Keratinocyte (primary cell): ENCODE results near the gene NOS1AP. TPM values are rescaled to one million over a fixed set of nuclear protein-coding genes. Genes with fewer than 3 reads are reported as not detected.
A peak's percentile ranks its signal among the peaks of the same experiment; 100 is the strongest.

Experiments used
- DNase-seq: peaks from one replicate; pipeline ENCODE4 v3.0.0-alpha.2; 2011; ENCODE audit warnings: low read depth, missing footprints, low spot score
- FAIRE-seq: peaks from 2 replicates; lab custom pipeline; 2011; peaks lifted over from hg19 to GRCh38; lab: Jason Lieb, UNC
- H2AFZ ChIP-seq: 2 replicates; pipeline ENCODE4 v1.6.0; 2012; ENCODE audit warnings: low read length, control low read depth, inconsistent platforms; ENCODE audit not compliant: control insufficient read depth
- H3K27ac ChIP-seq: 2 replicates; pipeline ENCODE4 v1.5.1; 2011; ENCODE audit warnings: low read length; ENCODE audit not compliant: control insufficient read depth, insufficient read depth
- H3K27me3 ChIP-seq: 3 replicates; pipeline ENCODE4 v1.6.0; 2011; ENCODE audit warnings: low read length; ENCODE audit not compliant: control insufficient read depth, insufficient read depth; ENCODE audit errors: extremely low read depth
- H3K36me3 ChIP-seq, 2 experiments: 2 replicates in 1 of 2; 3 replicates in 1 of 2; pipeline ENCODE4 v1.5.1; 2011; ENCODE audit warnings: low read length in 2 of 2, mild to moderate bottlenecking in 1 of 2; ENCODE audit not compliant: control insufficient read depth in 2 of 2, insufficient read depth in 2 of 2; ENCODE audit errors: extremely low read depth in 1 of 2
- H3K4me1 ChIP-seq: 3 replicates; pipeline ENCODE4 v1.5.1; 2011; ENCODE audit warnings: low read length; ENCODE audit not compliant: control insufficient read depth, insufficient read depth; ENCODE audit errors: extremely low read depth
- H3K4me2 ChIP-seq: 3 replicates; pipeline ENCODE4 v1.6.0; 2011; ENCODE audit warnings: low read depth, low read length; ENCODE audit not compliant: control insufficient read depth, insufficient read depth; ENCODE audit errors: extremely low read depth
- H3K4me3 ChIP-seq, 3 experiments: fragments of 200-600 bp in 1 of 3; sonication (generic) in 1 of 3; 2 replicates in 2 of 3; 3 replicates in 1 of 3; pipeline ENCODE4 v1.5.1; 2011 to 2016; ENCODE audit warnings: low read length in 3 of 3, mild to moderate bottlenecking in 3 of 3, control low read depth in 2 of 3, inconsistent platforms in 1 of 3, low read depth in 1 of 3, mixed read lengths in 1 of 3, mixed run types in 1 of 3, moderate library complexity in 1 of 3; ENCODE audit not compliant: control insufficient read depth in 2 of 3, insufficient read depth in 2 of 3; ENCODE audit errors: extremely low read depth in 1 of 3
- H3K79me2 ChIP-seq: 2 replicates; pipeline ENCODE4 v1.6.0; 2012; ENCODE audit warnings: low read length; ENCODE audit not compliant: control insufficient read depth, insufficient read depth
- H3K9ac ChIP-seq: 3 replicates; pipeline ENCODE4 v1.6.0; 2011; ENCODE audit warnings: low read length; ENCODE audit not compliant: control insufficient read depth, insufficient read depth; ENCODE audit errors: extremely low read depth
- H3K9me1 ChIP-seq: 3 replicates; pipeline ENCODE4 v1.6.0; 2011; ENCODE audit warnings: low read length; ENCODE audit not compliant: control insufficient read depth, insufficient read depth; ENCODE audit errors: extremely low read depth
- H3K9me3 ChIP-seq: 2 replicates; pipeline ENCODE4 v1.5.1; 2012; ENCODE audit warnings: low read depth, low read length; ENCODE audit not compliant: control insufficient read depth
- H4K20me1 ChIP-seq: 3 replicates; pipeline ENCODE4 v1.6.0; 2011; ENCODE audit warnings: low read length; ENCODE audit not compliant: control insufficient read depth, insufficient read depth; ENCODE audit errors: extremely low read depth
- EZH2 ChIP-seq: IDR thresholded peaks from one replicate; pipeline ENCODE4 v1.6.1; 2012; ENCODE audit warnings: inconsistent platforms, mild to moderate bottlenecking, low read length, moderate library complexity
- dilution Hi-C: fragments of 300-500 bp; cut with MboI; formaldehyde crosslinking; loops from one replicate; pipeline ENCODE4 v1.7.0; 2020; ENCODE audit warnings: low sequenced_read_pairs; ENCODE audit not compliant: extremely low pct_ligation_motif_present
- polyA plus RNA-seq, 5 experiments: library from polyadenylated mRNA; depleted of rRNA in 3 of 5; stranded (reverse) in 3 of 5; stranded (forward) in 1 of 5; unstranded in 1 of 5; fragments of >200 nt; gene quantifications; 1 replicate in 1 of 5; 2 replicates in 3 of 5; 3 replicates in 1 of 5; pipeline versions ENCODE4 v1.2.1 to v1.2.3, GENCODE V29; 2011 to 2012; ENCODE audit warnings: missing spikeins in 2 of 5, low read depth in 1 of 5, low replicate concordance in 1 of 5
- TF ChIP-seq, protein P1 (sequence below), 3 experiments: IDR thresholded peaks in 1 of 3; conservative IDR thresholded peaks in 1 of 3; optimal IDR thresholded peaks in 1 of 3; 2 replicates in 2 of 3; 3 replicates in 1 of 3; pipeline versions ENCODE3 to v1.5.1; 2011; ENCODE audit warnings: low read length in 3 of 3, mild to moderate bottlenecking in 3 of 3, moderate library complexity in 2 of 3, control low read depth in 1 of 3, inconsistent platforms in 1 of 3; ENCODE audit not compliant: insufficient read depth in 2 of 3; ENCODE audit errors: extremely low read depth in 1 of 3

NOS1AP gene
- polyA plus RNA-seq, 1 donor (not counting 4 experiments of a cell fraction or from before 2014, with no cell fraction given), result not detected

DNA sequence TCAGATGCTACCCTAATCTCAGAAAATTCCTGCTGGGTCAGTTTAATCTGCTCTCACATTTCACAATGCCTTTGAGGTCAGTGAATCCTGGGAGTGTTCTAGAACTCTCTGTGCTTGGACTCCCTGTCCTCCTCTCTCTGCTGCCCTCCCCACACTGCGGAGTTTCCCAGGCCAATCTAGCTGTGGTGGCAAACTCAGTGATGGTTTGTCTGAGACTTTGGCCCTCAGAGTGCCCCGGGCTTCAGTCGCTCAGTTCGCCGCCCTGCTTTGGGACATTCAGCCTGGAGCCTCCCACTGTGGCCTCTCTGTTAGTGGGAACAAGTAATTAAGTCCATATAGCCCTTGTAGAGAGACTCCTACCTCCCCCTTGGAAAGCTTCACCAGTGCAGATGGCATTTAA, 319.1 kb downstream of the NOS1AP start:
- Histone ChIP-seq H3K4me3 (no peak overlapping the region), H3K27ac (no peak overlapping the region), H3K27me3 (no peaks in the 10 kb centered on the region), H3K36me3 (no peaks in the 10 kb centered on the region), H3K4me2 (no peak overlapping the region), H3K9ac (no peak overlapping the region), H4K20me1 (no peaks in the 10 kb centered on the region), H3K9me3 (no peaks in the 10 kb centered on the region), H3K79me2 (no peaks in the 10 kb centered on the region), H3K9me1 (no peaks in the 10 kb centered on the region), H3K4me1 (peaks cover 12% of the 10 kb centered on the region), H2AFZ (no peak overlapping the region)
- TF ChIP-seq EZH2, result no peak
- TF ChIP-seq, protein P1, sequence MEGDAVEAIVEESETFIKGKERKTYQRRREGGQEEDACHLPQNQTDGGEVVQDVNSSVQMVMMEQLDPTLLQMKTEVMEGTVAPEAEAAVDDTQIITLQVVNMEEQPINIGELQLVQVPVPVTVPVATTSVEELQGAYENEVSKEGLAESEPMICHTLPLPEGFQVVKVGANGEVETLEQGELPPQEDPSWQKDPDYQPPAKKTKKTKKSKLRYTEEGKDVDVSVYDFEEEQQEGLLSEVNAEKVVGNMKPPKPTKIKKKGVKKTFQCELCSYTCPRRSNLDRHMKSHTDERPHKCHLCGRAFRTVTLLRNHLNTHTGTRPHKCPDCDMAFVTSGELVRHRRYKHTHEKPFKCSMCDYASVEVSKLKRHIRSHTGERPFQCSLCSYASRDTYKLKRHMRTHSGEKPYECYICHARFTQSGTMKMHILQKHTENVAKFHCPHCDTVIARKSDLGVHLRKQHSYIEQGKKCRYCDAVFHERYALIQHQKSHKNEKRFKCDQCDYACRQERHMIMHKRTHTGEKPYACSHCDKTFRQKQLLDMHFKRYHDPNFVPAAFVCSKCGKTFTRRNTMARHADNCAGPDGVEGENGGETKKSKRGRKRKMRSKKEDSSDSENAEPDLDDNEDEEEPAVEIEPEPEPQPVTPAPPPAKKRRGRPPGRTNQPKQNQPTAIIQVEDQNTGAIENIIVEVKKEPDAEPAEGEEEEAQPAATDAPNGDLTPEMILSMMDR (optimal IDR thresholded peaks at IDR 0.05 in 1 of 3, IDR thresholded peaks at IDR 0.05 in 1 of 3, conservative IDR thresholded peaks at IDR 0.05 in 1 of 3; ENCODE audit: extremely low read depth in 1 of 3, insufficient read depth in 2 of 3, low read length in 3 of 3), result no peak
- DNase-seq (no peak), FAIRE-seq (no peak)
- dilution Hi-C loops, result no loop called here

DNA sequence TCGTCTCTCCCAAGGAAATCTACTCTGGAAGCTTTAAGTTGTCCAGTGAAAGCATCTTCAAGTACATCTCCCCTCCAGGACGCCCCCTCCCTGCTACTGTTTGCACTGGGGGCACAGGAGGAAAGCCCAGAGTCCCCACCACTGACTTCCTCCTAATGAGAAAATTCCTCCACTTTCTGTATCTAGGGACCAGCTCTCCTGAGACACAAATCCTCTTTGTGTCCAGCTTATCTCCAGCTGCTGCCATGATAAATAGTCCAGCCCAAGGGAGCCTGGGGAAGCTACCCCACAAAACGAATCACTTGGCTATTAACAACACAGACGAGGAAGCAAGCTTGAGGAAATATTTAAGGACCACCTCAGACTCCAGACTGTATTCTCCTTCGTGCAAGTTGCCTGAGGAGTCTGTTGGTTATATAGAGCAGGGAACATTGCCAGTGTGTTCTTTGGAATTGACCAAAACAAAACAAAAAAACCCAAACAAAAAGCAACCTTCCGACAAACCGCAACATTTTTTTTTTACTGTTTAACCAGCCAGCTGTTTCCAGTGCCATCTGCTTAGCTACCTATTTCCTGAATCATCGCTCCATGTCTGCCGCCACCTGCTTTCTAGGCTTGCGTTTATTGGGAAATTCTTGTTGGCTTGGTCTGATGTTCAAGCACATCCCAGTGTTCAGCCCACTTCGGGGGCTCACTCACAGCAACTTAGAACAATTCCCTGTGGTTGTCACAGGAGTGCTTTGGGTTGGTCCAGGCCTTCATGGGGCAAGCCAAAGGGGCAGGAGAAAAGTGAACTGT, 319.7 kb downstream of the NOS1AP start:
- no peaks in the 10 kb centered on the region for H3K9me3 ChIP-seq
- H3K4me1 ChIP-seq, result peaks cover 12% of the 10 kb centered on the region
- no peaks in the 10 kb centered on the region for H3K79me2 ChIP-seq
- no peak overlapping the region for H3K4me3 ChIP-seq
- no peaks in the 10 kb centered on the region for H3K9me1 ChIP-seq
- H4K20me1 ChIP-seq, result no peaks in the 10 kb centered on the region
- dilution Hi-C loops, result no loop called here
- H3K36me3 ChIP-seq, result no peaks in the 10 kb centered on the region
- TF ChIP-seq, protein P1 (optimal IDR thresholded peaks at IDR 0.05 in 1 of 3, IDR thresholded peaks at IDR 0.05 in 1 of 3, conservative IDR thresholded peaks at IDR 0.05 in 1 of 3; ENCODE audit: extremely low read depth in 1 of 3, insufficient read depth in 2 of 3, low read length in 3 of 3), result no peak
- no peak for TF ChIP-seq EZH2
- no peaks in the 10 kb centered on the region for H3K27me3 ChIP-seq
- H2AFZ ChIP-seq, result no peak overlapping the region
- FAIRE-seq (no peak), DNase-seq (no peak)
- no peak overlapping the region for H3K27ac ChIP-seq
- peak overlapping the region; percentile 56 for H3K4me2 ChIP-seq
- H3K9ac ChIP-seq, result no peak overlapping the region
